COLO829 (cell line): ENCODE measurements around the gene SS18L1.

Experiments
- DNase-seq: peaks from one replicate; pipeline ENCODE4 v3.0.0; 2012; ENCODE audit warnings: low spot score

SS18L1 gene

DNA sequence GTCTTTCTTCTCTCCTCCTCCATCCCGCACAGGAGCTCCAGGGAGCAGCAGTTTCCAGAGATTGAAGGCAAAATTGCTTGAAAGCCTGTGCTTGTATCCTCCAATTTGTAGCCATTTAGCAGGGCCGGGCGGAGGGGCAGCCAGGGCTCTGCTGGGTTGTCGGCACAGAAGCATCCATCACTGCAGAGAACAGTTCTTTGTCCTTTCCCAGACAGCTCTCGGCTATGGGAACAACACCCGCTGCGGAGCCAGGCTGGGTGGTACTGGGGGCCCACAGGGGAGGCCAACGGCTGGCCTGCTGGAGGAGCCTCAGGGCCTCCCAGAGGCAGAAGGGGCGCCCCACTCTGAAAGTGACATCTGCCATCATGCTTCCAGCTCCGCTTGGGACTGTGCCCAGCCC is 68.7 kb downstream of the SS18L1 start:
- no peak for DNase-seq

DNA sequence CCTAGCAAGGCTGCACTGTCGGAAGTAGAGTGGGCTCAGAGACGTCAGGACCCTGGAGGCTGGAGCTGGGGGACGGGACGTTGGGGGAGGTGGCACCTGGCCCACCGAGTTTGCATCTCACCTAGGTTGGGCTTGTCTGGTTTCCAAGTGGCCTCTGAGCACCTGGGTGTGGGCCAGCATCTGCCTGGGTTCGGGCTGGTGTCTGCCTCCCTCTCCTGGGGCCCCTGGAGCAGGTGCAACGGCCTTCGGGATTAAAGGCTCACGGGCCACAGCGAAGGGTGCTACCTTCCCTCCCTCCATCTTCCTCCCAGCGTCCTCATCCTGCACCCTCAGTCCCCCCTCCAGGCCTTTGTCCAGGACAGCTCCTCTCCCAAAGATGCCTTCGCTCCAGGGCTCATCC is 70.5 kb downstream of the SS18L1 start:
- no peak for DNase-seq

DNA sequence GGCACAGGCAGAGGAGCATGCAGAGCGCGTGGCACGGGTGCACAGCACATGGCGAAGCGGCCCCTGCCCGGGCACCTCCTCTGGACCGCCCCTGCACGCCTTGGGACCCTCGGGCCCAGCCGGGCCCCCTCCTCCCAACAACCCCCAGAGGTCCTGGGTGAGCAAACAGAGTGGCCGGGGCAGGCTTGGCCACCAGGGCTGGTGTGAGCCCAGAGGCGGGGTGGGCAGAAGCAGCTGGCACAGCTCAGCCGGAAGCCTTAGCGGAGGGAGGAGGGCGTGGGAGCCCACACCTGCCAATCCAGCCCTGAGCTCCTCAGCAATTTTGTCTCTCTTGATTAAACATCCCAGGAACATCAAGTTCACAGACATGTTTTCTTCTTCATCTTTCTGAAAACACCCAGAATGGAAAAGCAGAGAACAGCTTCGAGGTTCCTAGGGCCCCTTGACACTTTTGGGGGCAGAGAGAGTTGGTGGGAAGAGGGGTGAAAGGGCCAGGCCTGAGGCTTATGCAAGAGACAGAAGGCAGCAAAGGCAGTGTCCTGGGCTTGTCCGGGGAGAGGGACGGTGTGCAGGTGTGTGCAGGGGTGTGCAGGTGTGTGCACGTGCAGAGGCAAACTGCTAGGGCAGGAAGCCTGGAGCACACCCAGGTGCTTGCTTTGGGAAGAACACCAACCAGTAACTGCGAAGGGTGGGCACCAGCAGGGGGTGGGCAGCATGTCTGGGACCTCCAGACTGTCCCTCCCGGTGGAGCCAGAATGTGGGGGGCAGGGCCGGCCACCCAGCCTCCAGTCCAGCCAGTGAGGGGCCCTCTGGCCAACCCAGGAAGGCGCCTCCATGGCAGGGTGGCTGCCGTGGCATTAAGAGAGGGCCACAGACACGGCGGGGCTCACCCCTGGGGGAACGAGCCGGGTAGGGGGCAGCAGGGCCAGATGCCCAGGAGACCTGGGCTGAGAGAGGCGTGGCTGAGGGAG is 71.7 kb downstream of the SS18L1 start:
- DNase-seq, result no peak

DNA sequence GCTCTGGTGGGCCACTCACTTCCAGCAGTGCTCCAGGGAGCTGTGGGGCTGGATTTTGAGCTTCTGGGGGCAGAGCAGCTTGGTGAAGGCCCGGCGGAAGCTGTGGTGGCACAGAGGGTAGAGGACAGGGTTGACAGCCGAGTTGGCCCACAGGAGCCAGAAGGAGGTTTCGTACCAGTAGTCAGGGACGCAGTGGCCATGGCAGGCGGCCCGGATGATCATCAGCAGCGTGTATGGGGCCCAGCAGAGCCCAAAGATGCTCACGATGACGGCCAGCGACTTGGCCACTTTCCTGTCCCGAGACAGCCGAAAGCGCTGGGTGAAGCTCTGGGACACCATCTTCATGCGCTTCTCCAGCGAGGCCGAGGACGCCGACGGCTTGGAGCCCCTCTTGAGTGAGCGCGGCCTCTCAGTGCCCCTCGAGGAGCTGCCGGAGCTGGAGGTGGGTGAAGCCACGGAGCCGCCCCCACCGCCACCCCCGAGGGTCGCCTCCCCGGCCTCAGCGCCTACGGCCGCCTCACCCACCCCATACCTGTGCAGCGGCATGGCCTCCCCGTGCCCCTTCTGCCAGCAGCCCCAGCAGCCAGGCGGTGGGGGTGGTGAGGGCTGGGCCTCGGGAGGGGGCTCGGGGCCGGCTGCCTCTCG is 72.5 kb downstream of the SS18L1 start:
- DNase-seq, result no peak

DNA sequence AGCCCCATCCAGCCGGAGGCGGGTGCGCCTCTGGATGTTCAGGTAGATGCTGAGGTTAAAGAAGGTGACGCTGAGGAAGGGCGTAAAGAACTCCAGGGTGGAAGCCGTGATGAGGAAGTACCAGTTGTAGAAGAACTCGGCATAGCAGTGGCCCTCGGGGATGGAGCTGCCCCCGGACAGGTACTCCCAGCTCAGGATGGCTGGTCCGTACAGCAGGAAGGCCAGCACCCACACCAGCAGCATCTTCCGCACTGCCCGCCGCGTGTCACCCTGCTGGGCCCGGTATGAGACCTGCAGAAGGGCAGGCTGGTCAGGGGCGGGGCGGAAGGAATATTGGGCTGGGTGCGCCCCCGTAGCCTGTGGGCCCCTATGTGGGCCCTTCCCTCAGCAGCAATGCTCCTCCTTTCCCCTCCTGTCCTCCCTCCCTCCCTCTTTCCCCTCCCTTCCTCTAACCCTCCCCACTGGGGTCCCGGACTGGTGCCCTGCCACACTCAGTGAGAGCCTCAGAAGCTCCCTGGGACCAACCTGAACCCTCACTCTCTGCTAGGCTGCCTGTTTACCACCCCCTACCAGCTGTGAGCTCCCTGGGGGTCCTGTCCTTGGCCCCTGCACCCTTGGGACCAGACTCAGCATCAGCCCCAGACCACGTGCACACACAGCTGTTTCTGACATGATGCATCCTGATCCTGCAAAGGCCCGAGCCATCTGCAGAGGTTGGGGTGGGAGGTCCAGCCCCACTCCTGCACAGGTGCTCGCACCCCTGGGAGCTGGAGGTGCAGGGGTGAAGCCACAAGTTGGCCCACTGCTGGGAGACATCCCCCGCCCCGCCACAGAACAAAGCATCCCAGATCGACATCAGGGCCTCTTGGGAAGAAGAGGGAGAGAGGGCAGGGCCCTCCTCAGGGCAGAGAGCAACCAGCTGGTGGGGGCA is 73.3 kb downstream of the SS18L1 start:
- DNase-seq, result no peak

DNA sequence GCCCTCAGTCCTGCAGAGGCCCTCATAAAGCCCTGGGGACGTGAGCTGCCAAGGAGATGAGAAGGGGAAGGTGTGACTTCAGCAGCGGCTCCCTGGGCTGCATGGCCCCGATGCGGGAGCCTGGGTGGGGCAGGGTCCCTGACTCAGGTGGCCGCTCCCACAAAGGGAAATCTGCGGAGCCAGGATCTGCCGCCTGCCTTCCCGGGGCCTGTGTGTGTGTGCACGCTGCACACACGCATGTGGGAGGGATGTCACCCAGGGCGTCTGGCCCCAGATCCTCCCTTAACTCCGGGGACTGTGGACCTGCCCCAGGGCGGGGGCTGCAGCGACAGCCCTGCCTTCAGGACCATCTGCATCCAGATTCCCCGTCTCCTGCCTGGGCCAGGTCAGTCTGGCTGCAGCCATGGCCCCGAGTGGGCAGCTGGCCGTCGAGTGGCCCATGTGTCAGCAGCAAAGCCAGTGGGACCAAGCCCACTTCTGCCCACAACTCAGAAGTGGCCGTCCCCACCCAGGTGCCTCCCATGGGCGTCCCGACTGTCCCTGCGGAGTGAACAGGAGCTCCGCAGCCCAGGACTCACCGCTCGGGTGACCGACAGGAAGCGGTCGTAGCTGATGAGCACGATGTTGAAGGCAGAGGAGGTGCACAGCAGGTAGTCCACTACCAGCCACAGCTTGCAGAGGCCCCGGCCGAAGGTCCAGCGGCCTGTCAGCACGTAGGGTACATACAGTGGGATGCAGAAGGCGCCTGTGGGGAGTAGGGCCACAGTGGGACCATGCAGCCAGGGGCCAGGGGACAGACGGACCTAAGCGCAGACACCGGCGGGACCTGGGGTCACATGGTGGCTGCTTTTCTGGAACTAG is 74.6 kb downstream of the SS18L1 start:
- DNase-seq, result no peak

DNA sequence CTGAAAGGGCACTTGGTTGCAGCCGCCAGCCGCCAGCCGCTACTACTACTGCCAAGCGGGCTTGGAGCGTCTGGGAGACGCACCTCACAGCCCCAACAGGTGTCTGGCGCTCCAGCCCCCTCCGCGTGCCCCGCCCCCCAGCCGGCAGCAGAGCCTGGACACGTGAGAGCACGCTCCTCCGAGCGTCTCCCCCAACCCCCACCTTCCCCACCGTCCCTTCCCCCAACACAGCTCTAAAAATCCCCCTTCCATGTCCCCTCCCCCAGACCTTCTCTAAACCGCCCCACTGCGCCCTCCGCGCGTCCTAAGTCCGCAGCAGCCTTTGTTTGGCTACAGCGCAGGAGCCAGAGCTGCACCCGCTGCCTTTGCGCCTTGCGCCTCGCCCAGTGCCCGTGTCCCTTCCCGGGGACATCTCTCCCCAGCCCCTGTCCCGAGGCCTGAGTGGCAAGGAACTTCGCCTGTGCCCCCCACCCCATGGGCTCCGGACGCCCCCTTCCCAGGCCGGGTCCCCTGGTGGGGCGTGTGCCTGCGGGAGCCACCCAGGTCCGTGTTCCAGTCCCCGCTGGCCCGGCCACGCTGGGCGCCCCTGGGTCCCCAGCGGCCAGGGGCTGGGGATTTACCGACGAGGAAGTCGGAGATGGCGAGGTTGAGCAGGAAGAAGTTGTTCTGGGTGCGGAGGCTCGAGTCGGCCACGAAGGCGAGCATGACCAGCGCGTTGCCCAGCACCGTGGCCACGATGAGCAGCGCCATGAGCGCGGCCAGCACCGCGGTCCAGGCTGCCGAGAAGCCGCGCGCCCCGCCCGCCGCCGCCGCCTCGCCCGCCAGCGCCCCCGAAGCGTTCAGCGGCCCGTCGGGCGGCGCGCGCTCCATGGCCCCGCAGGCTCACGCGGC is 75.8 kb downstream of the SS18L1 start:
- DNase-seq, result no peak

DNA sequence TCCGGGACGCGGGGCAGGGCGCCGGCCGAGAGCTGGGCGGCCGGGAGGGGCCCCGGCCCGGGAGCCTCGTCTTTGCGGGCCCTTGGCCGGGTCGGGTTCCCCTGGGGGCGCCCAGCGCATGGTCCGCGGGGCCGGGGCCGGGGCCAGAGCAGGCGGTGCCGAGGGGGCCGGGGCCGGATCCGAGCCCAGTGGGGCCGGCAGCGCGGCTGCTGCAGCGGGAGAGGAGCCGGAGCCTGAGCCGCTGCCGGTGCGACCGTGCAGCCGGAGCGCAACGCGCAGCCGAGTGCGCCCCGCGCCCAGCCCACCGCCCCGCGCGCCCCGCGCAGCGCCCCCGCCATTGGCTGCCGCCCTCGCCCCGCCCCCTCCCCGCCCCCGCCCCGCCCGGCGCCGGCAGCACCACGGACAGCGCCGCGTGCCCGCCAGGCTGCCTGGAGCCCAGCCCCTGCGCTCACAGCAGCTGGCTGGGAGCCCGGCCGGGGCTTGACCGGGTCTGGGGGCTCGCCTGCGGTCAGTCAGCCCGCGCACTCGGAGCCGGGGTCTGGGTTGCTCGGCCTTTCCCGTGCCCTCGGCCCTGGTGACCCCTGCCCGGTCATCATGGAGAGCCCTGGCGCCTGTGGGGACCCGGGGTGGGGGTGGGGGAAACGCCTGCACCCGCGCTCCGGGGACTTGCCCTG is 76.6 kb downstream of the SS18L1 start, which contains the start of gene HRH3:
HRH3 (minus strand) TSS at position 287 of the 674 bp plus-strand sequence. CDS start 308 bp downstream, outside the sequence.
- DNase-seq, result peak; percentile 49

DNA sequence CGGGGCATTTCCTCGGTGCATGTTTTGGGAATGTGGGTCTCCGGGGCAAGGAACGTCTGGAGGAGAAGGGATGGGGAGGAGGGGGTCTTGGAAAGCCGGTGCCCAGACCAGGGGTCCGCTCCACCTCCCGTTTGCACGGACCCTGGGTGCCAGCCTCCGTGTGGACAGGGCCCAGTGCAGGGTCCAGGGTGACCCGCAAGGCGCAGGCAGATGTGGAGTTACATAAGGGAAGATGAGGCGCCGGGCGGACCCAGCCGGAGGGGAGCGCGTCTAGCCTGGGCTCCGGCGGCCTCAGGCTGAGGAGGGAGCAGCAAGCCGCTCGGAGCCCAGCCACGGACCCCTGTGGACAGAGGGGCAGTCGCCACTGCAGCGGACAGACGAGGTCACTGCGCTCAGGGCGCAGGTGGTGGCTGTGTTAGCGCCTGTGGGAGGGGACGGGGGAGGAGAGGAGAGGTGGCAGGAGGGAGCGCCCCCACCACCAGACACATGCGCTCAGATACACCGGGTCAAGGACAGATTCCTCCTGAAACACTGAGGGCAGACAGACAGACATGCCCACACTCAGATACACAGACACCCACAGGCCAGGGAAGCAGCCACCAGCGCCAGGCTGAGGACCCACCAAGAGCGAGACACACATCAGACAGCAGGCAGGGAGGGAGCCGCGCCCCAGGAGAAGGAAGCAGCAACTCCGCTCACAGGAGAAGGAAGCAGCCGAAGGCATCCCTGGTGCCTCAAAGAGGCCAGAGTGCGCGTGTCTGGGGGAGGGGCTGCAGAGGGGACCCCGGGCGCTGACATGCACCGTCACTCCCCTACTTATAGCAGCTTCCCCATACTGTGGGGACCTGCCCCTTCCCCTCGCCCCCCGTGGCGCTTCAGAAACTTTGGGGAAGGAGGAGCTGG is 77.3 kb downstream of the SS18L1 start:
- DNase-seq, result no peak

DNA sequence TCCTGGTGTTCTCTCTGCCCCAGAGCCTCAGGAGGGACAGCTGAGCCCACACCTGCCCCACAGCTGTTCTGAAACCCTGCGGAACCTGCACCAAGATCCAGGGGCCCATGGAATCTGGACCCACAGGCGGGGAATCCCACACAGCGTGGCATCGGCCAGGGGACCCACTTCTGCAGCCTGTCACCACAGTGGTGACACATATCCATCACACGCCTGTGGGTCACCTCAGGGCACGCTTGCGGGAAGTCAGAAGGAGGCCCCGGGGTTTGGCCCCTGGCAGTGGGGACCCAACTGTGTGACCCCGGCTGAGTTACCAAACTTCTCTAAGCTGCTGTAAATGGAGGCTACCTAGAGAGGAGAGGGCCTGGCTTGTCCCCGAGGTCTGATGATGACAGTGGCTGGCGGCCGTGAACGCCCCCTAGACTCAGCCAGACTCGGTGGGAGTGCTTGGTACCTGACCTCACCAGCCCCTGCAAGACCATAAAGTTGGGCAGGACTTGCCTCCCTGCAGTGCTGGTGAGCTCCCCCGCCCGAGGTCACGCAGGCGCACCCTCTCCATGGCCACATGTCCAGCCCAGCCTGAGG is 78.8 kb downstream of the SS18L1 start:
- DNase-seq, result no peak

DNA sequence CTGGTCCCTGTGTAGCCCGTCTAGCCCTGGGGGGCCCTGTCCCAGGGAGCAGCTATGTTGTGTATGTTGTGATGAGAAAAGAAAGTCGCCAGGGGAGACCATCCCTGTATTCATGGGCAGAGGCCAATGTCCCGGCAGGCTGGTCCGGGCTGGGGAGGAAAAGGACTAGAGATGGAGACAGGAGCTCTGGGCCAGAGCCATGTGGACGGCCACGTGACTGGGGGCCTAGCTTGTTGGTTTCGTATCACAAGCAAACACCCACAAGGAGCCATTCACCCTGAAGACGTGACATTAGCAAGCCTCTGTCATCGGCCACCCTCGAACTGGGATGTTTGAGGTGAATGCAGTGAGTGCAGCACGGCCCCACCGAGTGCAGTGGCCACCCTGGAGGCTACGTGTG is 79.4 kb downstream of the SS18L1 start:
- DNase-seq, result no peak

DNA sequence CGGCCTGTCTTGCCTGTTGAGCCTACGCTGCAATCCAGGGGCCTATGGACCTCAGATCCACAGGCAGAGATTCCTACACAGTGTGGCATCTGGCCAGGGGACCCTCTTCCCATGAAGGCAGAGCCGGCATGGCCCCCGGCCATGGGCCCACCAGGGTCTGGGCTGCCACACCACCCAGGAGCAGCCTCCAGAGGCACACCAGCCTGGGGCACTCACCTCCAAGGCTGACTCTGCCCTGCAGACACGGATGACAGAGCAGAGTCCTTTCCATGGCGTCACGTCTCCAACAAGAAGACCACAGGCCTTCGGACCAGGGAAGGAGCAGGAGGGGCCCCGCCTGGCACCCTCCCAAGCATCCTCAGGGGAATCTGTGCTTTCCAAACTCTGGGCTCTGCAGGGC is 80.0 kb downstream of the SS18L1 start:
- DNase-seq, result no peak

DNA sequence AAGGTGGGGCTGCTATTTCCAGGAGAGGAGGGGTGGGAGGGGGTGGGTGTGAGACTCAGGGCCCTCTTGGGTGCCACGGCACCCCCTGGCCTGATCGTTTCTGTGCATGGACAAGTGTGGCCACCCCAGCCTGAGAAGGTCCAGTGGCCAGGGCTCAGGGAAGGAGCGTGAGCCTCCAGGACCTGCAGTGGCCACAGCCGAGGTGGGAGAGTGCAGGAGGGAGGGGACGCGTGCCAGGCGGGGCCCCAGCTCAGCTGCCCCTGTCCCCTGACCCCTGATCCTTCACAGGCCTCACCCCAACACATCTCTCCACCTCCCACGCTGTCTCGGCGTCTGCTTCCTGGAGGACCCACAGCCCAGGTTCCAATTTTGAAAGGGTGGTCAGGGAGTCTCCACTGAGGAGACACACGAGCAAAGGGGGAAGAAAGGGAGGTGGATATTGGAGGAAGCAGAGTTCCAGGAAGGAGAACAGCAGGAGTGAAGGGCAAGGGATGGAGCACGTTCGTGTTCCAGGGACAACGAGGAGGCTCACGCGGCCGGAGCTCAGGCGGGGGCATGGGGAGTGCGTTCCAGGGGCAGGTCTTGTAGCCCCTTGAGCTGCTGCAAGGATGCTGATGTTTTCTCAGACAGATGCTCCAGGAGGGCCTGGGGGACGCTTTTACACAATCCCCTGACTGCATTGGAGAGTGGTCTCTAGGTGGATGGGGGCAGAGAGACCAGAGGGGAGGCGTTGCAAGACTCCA is 80.7 kb downstream of the SS18L1 start:
- DNase-seq, result no peak

DNA sequence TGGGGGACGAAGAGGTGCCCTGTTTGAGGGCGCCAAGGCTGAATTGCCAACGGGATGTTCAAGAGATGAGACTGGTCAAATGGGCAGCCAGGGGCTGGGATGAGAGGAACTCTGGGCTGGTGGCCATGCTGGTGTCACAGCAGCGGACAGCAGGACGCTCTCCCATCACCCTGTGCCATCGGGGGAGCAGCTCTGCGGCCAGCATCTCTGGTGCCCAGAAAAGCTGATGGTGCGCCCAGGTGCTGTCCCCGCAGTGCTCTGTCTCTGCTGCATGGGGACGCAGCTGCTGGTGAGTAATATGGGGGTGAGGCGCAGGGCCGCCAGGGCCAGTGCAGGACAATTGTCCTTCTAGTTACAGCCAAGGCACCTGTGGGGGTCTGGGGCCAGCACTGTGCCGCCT is 81.5 kb downstream of the SS18L1 start:
- DNase-seq, result no peak

DNA sequence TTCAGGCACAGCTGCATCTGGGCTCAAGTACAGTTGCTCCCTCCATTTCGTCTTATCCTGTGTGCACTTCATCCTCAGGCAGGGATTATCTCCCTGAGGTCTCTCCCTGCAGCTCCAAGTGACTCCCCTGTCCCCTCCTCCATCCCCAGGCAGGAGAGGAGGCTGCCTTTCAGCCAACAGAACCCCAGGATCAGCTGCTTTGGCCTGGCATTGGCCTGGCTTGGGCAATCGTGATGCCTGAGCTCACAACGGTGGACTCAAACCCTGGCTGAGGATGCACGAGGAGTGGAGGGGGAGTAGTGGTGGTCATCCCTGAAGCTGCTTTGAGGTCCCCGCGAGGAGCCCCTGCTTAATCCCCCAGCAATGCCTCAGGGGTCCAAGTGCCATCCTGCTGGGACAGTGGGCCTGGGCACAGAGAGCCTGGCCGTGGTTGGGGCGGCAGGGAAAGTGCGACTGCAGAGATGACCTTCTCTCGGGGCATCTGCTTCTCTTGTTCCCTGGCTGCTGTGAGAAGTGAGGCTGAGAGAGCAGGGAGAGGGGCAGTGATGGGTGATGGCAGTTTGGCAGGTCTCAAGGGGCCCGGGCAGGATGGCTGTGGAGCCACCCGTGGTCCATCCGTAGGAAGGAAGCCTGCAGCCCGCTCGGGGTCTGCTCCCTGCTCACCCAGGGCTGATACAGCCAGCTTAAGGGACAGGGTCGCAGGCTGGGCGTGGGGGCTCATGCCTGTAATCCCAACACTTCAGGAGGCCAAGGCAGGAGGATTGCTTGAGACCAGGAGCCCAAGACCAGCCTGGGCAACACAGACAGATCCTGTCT is 82.5 kb downstream of the SS18L1 start:
- no peak for DNase-seq
